ENCODE results near the gene SRR.

DNA sequence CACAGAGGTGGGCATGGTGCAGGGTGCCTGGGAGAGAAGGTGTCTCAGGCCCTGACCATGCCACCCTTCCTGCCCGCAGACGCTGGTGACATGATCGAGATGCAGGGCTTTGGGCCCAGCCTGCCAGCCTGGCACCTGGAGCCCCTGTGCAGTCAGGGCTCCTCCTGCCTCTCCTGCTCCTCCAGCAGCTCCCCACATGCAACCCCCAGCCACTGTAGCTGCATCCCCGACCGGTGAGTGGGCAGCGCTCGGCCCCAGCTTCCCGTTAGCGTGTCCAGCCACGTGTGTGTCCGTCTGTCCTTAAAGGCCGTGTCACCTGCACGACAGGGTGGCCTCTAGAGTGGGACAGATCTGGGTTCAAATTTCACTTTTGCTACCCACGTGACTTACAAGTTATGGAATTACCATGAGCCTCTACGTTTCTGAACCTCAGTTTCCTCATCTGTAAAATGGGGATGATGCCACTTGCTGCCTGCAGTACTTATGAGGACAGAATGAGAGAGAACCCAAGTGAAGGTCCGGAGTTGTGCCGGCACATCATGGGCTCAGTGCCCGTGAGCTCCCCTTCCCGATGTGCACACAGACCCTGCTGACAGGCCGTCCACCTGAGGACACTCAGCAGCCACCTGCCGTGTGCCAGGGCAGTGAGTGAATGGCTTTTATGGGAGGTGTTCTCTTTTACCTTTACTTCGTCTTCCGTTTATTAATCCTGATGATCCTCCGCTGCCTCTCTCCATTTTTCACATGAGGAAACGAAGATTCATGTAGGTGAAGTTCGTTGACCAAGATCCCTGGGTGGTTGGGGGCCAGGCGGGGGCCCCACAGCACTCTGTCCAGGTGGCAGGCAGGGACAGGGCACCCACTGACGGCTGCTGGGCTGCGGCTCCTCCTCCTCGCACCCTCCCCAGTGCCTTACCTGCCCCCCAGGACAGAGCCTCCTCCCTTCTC, 67.7 kb downstream of the SRR start:
- TF ChIP-seq EZH2 (IDR thresholded peaks at IDR 0.05; ENCODE audit: borderline replicate concordance, insufficient read depth, low read length, poor library complexity, severe bottlenecking), result no peak
- TF ChIP-seq, protein P1, sequence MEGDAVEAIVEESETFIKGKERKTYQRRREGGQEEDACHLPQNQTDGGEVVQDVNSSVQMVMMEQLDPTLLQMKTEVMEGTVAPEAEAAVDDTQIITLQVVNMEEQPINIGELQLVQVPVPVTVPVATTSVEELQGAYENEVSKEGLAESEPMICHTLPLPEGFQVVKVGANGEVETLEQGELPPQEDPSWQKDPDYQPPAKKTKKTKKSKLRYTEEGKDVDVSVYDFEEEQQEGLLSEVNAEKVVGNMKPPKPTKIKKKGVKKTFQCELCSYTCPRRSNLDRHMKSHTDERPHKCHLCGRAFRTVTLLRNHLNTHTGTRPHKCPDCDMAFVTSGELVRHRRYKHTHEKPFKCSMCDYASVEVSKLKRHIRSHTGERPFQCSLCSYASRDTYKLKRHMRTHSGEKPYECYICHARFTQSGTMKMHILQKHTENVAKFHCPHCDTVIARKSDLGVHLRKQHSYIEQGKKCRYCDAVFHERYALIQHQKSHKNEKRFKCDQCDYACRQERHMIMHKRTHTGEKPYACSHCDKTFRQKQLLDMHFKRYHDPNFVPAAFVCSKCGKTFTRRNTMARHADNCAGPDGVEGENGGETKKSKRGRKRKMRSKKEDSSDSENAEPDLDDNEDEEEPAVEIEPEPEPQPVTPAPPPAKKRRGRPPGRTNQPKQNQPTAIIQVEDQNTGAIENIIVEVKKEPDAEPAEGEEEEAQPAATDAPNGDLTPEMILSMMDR (IDR thresholded peaks at IDR 0.05; ENCODE audit: poor library complexity, severe bottlenecking), result no peak
- no peak for TF ChIP-seq EP300 (conservative IDR thresholded peaks at IDR 0.05; ENCODE audit: poor library complexity, severe bottlenecking)
- TF ChIP-seq, protein P2, sequence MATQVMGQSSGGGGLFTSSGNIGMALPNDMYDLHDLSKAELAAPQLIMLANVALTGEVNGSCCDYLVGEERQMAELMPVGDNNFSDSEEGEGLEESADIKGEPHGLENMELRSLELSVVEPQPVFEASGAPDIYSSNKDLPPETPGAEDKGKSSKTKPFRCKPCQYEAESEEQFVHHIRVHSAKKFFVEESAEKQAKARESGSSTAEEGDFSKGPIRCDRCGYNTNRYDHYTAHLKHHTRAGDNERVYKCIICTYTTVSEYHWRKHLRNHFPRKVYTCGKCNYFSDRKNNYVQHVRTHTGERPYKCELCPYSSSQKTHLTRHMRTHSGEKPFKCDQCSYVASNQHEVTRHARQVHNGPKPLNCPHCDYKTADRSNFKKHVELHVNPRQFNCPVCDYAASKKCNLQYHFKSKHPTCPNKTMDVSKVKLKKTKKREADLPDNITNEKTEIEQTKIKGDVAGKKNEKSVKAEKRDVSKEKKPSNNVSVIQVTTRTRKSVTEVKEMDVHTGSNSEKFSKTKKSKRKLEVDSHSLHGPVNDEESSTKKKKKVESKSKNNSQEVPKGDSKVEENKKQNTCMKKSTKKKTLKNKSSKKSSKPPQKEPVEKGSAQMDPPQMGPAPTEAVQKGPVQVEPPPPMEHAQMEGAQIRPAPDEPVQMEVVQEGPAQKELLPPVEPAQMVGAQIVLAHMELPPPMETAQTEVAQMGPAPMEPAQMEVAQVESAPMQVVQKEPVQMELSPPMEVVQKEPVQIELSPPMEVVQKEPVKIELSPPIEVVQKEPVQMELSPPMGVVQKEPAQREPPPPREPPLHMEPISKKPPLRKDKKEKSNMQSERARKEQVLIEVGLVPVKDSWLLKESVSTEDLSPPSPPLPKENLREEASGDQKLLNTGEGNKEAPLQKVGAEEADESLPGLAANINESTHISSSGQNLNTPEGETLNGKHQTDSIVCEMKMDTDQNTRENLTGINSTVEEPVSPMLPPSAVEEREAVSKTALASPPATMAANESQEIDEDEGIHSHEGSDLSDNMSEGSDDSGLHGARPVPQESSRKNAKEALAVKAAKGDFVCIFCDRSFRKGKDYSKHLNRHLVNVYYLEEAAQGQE (IDR thresholded peaks at IDR 0.05; ENCODE audit: borderline replicate concordance), result no peak
- no peak for TF ChIP-seq POLR2AphosphoS5 (IDR thresholded peaks at IDR 0.05)
